Measurements from ENCODE around the gene THRB.

Gene THRB

DNA sequence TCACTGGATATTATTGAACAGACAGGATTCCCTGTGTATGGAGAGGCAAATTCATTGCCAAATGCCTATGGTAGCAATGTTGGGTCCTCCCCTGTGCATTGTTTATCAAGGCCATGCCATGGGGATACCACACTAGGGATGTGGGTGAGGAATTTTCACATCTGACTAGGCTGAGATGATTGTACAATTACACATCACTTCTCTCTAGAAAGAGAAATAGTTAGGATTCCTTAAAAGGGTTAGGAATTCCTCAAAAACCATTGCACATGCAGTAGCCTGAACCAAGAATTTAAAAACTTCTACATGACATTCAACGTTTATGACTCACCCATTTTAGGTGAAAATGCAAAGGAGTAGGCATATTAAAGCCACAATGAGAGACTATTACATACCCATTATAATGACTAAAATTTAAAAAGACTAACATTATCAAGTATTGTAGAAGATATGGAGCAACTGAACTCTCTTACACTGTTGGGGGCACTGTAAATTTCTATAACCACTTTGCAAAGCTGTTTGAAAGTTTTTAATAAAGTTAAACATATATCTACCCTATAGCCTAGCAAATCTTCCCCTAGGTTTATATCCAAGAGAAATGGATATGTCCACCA is 175.9 kb downstream of the THRB start:
- H3K4me3 ChIP-seq (replicated peaks; ENCODE audit: low read depth, low read length), result no peak overlapping the region
- DNase-seq (ENCODE audit: extremely low read depth, low read depth), result no peak
- TF ChIP-seq CTCF (IDR thresholded peaks at IDR 0.05; ENCODE audit: low read depth, low read length, missing control alignments), result no peak

DNA sequence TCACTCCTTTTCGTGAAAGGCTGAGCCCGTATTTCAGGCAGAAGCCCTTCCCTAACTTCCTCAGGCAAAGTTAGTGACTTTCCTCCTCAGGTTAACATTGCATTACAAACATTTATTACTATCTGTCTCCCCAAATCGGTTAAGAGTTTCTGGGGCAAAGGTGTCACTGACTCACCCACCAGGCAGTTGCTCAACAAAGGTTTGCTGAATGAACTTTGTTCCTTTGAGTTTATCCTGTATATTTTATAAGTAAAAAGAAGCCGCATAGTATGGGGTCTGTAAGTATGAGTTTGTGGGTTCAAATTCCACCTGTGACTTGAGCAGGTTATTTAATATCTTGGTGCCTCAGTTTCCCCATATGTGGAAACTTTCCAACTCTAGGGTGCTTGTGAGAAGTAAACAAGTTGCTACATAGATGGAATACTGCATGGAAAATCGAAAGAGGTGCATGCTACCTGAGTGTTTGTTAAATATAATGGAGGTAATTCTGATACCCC is 177.7 kb downstream of the THRB start:
- H3K4me3 ChIP-seq (replicated peaks; ENCODE audit: low read depth, low read length), result no peak overlapping the region
- DNase-seq (ENCODE audit: extremely low read depth, low read depth), result no peak
- no peak for TF ChIP-seq CTCF (IDR thresholded peaks at IDR 0.05; ENCODE audit: low read depth, low read length, missing control alignments)

DNA sequence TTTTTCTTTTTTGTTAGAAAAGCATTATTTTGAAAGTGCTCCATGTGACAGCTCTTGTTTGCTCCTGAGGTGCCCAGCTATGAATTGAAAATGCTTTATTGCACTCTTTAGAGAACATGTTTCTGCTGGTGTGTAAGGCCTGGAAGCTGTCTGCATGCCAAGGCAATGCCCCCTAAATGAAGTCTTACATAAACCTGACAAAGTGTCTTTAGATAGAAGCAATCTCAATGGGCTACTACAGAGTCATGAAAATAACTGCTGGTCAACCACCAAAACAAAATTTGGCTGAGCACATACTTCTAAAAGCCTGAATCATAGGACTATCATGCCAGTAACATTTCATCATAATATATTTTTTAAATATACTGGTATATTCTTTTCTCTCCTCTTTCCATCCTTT is 178.7 kb downstream of the THRB start:
- DNase-seq (ENCODE audit: extremely low read depth, low read depth), result no peak
- no peak overlapping the region for H3K4me3 ChIP-seq (replicated peaks; ENCODE audit: low read depth, low read length)
- TF ChIP-seq CTCF (IDR thresholded peaks at IDR 0.05; ENCODE audit: low read depth, low read length, missing control alignments), result no peak

DNA sequence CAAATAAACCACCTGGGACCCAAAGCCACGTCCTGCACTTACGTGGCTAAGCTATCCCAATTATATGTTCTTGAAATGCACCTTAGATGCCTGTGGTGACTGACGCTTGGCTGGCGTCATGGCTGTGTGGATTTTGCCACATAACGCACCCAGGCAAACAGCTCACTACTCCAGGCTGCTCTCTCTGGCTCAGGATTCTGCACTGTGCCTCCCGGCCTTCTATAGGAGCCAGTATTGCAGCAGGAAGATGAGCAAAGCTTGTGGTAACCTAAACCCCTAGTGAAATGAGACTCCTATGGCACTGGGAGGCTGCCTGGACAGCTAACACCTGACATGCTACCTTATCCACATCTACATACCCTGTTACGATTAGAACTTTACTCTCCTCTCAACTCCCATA is 179.3 kb downstream of the THRB start:
- TF ChIP-seq CTCF (IDR thresholded peaks at IDR 0.05; ENCODE audit: low read depth, low read length, missing control alignments), result no peak

DNA sequence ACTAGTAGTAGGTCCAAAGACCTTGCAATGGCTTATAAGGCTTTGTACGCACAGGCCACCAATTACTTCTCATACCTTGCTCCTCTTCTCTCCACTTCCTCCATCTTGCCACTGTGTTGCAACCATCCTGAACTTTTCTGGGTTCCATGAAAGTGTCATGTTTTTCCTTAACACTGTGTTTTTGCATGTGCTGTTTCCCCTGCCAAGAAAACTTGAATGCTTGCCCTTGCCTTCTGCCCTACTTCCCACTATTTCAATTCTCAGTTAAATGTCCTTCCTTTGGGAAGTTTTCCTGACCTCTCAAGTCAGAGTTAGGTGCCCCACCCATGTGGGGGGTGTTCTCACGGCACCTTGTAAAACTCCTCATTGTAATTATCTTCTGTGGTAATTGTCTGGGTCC is 182.8 kb downstream of the THRB start:
- DNase-seq (ENCODE audit: extremely low read depth, low read depth), result no peak
- no peak for TF ChIP-seq CTCF (IDR thresholded peaks at IDR 0.05; ENCODE audit: low read depth, low read length, missing control alignments)

More for the DNA sequence above, 179.3 kb downstream of the THRB start:
- H3K4me3 ChIP-seq (replicated peaks; ENCODE audit: low read depth, low read length), result no peak overlapping the region
- DNase-seq (ENCODE audit: extremely low read depth, low read depth), result no peak

DNA sequence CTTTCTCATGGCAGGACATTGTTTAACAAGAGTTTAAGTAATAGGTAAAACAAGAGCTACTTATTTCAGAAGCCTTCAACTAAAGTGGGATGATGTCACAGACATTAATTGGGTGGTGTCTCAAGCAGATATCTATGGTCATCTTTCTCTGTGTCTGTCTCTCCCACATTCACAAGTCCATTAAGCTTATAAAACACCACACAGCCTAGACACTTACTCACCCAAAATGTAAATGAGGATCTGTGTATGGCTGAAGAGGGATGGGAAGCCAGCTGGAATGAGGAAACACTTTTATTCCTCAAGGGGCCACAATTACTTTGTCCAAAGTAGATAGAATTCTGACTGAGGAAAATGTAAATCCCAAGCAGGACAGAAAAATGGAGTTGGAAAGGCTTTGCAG is 183.8 kb downstream of the THRB start:
- DNase-seq (ENCODE audit: extremely low read depth, low read depth), result no peak
- TF ChIP-seq CTCF (IDR thresholded peaks at IDR 0.05; ENCODE audit: low read depth, low read length, missing control alignments), result no peak
- H3K4me3 ChIP-seq (replicated peaks; ENCODE audit: low read depth, low read length), result no peak overlapping the region

More for the DNA sequence above, 182.8 kb downstream of the THRB start:
- no peak overlapping the region for H3K4me3 ChIP-seq (replicated peaks; ENCODE audit: low read depth, low read length)

- no peak for DNase-seq (ENCODE audit: extremely low read depth, low read depth)
- TF ChIP-seq CTCF (IDR thresholded peaks at IDR 0.05; ENCODE audit: low read depth, low read length, missing control alignments), result no peak
- no peak overlapping the region for H3K4me3 ChIP-seq (replicated peaks; ENCODE audit: low read depth, low read length)
Measured at GRCh38 chr3:24306518-24306917, 188.1 kb downstream of the THRB start.
